GM10266 (cell line): Measurements from ENCODE around the gene ST6GAL2.

Source experiments
- DNase-seq: peaks from one replicate; pipeline ENCODE4 v3.0.0; 2012; ENCODE audit errors: extremely low spot score
- TF ChIP-seq, protein P1 (sequence below): IDR thresholded peaks from 2 replicates; pipeline ENCODE4 v1.5.1; 2012; ENCODE audit warnings: mild to moderate bottlenecking, low read depth; ENCODE audit not compliant: control insufficient read depth, insufficient read depth; ENCODE audit errors: missing control alignments

The ST6GAL2 gene

DNA sequence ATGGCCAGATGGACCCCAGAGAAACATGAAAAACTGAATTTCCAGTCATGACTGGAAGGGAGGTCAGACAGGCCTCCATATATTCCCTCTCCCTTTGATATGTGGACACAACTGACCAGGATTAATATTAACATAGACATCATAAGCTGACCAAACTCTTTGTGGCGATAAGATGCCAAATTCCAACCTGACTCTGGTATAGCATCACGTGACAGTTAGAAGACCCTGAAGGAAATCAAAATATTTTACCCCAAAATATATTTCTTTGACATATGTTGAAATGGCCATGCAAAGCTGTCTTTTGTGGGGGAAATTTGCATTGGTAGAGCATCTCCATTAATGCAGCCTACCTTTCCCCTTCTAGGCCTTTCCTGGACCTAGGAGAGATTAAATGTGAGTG is 36.7 kb downstream of the ST6GAL2 start:
- DNase-seq, result no peak
- TF ChIP-seq, protein P1, sequence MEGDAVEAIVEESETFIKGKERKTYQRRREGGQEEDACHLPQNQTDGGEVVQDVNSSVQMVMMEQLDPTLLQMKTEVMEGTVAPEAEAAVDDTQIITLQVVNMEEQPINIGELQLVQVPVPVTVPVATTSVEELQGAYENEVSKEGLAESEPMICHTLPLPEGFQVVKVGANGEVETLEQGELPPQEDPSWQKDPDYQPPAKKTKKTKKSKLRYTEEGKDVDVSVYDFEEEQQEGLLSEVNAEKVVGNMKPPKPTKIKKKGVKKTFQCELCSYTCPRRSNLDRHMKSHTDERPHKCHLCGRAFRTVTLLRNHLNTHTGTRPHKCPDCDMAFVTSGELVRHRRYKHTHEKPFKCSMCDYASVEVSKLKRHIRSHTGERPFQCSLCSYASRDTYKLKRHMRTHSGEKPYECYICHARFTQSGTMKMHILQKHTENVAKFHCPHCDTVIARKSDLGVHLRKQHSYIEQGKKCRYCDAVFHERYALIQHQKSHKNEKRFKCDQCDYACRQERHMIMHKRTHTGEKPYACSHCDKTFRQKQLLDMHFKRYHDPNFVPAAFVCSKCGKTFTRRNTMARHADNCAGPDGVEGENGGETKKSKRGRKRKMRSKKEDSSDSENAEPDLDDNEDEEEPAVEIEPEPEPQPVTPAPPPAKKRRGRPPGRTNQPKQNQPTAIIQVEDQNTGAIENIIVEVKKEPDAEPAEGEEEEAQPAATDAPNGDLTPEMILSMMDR, result no peak

DNA sequence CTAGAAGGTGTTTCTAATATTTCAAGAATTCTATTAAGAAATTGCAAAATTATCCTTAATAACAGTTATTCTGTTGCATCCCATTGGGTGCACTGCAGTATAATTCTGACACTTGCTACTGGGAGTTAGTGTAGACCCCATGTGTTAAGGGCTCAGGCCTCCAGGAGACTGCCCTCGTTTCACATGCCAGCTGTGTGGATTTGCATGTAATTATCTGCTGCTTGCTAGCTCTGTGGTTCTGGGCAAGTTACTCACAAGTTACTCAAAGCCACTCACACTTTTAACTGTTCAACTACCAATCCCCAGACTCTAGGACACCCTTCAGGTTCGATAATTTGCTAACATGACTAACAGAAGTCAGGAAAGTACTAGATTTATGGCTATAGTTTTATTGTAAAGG is 38.6 kb downstream of the ST6GAL2 start:
- no peak for DNase-seq
- TF ChIP-seq, protein P1, result no peak

DNA sequence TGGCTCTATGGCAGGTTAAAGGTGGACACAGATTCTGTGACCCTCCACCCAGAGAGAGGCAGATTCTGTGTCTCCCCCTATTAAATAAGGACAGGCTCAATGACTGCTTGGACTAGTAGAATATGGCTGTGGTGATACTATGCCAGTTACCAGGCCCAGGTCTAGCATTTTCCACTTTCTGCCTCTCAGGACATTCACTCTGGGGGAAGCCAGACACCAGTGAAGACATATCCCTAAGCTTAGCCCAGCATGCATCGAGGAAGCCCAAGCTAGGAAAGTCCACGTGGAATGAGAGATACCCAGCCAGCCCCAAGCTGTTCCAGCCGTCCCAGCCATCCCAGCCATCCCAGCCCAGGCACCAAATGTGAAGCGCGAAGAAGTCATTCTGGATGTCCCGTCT is 40.3 kb downstream of the ST6GAL2 start:
- TF ChIP-seq, protein P1, result no peak
- no peak for DNase-seq

DNA sequence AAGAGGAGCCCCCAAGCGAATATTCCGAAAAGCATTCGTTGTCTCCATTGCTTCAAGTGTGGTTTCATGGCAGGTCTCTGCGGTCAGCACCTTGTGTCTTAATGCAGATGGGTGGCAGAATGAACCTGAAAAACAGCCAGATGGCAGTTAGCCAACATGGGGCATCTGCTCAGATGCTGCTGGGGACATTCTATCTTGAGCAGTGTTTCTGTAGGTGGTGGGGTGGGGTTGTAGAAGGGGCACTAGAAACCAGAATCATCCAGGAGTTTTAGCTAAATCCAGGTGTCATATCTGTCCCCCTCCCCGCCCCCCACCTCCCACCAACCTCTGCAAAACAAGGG is 42.1 kb downstream of the ST6GAL2 start:
- no peak for DNase-seq

DNA sequence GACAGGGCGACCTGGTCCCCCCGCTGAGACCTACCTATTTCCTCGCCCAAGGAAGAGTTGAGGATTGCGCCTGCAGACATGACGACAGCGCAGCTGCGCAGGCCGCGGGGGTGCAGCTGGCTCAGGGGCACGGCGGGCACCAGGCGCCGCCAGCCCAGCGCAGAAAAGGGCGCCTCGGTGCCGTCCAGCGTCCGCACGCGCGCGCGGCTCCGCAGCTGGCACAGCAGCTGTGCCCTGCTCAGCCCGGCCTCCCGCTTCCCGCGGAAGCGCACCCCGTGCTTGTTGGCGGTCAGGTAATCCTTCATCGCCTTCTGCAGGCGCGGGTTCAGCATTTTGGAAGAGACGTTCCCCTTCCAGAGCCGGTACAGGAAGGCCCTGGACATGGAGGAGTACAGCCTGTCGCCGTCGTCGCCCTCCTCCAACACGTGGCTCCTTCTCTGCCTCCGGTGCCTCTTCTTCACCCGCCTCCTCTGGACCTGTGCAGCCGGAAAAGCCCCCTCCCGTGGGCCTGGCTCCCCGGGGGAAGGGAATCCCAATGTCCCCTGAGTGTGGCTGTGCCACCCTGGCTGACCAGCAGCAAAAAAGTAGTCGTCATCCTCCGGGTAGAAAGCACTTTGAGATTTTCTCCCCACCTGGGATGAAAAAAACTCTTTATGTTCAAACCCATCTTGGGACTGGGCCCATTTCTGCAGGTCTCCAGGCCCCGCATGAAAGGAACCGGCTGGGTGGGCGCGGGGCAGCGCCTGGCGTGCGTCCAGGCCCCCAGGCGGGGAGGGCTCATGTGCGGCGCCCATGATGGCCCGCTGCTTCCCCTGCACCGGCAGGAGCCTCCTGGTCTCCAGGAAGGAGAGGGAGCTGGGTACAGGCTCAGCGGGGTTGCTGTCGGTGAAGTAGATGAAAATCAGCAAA is 42.7 kb downstream of the ST6GAL2 start:
- DNase-seq, result no peak
- TF ChIP-seq, protein P1, result no peak

More for the DNA sequence above, 42.1 kb downstream of the ST6GAL2 start:
- TF ChIP-seq, protein P1, result no peak

DNA sequence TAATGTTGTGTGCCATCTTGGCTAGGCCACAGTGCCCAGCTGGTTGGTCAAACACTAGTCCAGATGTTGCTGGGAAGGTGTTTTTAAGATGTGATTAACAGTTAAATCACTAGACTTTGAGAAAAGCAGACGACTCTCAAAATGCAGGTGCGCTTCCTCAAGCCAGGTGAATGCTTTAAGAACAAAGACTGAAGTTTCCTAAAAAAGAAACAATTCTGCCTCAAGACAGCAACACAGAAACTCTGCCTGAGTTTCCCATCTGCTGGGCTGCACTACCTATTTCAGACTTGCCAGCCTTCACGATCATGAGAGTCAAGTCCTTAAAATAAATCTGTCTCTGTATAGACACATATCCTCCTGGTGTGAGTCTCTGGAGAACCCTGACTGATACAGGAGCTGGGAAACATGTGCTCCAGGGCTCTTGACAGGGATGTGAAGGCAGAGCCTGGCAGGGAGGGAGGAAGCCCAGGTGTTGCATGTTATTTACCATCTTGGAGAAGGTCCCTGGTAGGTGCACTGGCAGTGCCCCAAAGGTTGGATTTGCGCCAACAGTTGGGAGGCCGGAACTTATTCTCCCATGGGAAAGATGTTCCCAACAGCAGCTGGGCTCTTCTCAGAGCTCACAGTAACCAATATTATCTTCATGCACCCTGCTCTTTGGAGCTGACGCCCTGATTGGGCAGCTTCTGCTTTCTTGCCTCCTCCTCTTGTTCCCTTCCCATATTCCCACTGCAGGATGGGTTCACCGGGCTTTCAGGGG is 43.9 kb downstream of the ST6GAL2 start:
- DNase-seq, result no peak

More for the DNA sequence above, 43.9 kb downstream of the ST6GAL2 start:
- TF ChIP-seq, protein P1, result no peak
